Ectodermal cell (in vitro differentiated cells): ENCODE results near the gene NFYA.

Experiments used
- H3K27ac ChIP-seq: 2 replicates; pipeline ENCODE4 v1.7.0; 2013; ENCODE audit warnings: mild to moderate bottlenecking, low read depth, low read length; ENCODE audit not compliant: insufficient read depth, poor library complexity, severe bottlenecking
- H3K27me3 ChIP-seq: 2 replicates; pipeline ENCODE4 v1.7.0; 2013; ENCODE audit warnings: mild to moderate bottlenecking, low read length; ENCODE audit not compliant: insufficient read depth, control insufficient read depth, poor library complexity, severe bottlenecking
- H3K36me3 ChIP-seq: one replicate; pipeline ENCODE4 v1.7.0; 2013; ENCODE audit warnings: low read length; ENCODE audit not compliant: control insufficient read depth, insufficient read depth
- H3K4me1 ChIP-seq: one replicate; pipeline ENCODE4 v1.7.0; 2013; ENCODE audit warnings: low read length; ENCODE audit not compliant: control insufficient read depth, insufficient read depth
- H3K4me3 ChIP-seq: 2 replicates; pipeline ENCODE4 v1.7.0; 2013; ENCODE audit warnings: low read depth, low read length, control low read depth; ENCODE audit not compliant: insufficient read depth
- H3K9me3 ChIP-seq: 2 replicates; pipeline ENCODE4 v1.7.0; 2013; ENCODE audit warnings: mild to moderate bottlenecking, low read length, moderate library complexity; ENCODE audit not compliant: control insufficient read depth
- WGBS, 2 experiments: methylation state at CpG; one replicate each; pipeline ENCODE4 v1.1.7; 2013; ENCODE audit warnings: missing lambda C conversion rate in 2 of 2; 5-methylcytosine and 5-hydroxymethylcytosine counted together

The NFYA gene

DNA sequence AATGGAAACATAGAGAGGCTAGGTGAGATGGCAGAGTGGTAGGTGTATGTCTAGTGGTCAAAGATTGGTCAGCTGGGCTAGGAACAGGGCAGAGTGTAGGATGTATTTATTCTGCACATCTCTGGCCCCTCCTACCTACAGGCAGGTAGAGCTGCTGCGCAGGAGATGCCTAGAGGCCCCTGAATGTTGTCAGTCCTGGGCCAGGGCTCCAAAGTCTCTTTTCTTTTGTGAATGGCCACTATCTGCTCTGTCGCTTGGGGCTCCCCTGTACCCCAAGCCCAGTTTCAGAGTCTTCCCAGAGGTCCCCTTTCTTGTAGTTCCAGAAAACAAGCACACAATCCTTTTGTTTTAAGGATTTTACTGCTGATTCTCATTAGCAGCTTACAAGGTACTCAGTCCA lies 25.5 kb upstream of the NFYA start:
- peaks cover 7% of the 10 kb centered on the region for H3K4me1 ChIP-seq
- no peaks in the 10 kb centered on the region for H3K36me3 ChIP-seq
- no peak overlapping the region for H3K4me3 ChIP-seq
- H3K27me3 ChIP-seq = no peaks in the 10 kb centered on the region
- H3K27ac ChIP-seq = no peak overlapping the region
- WGBS, 2 experiments = 90 to 93% methylated on average over 2 of the region's 2 CpGs
- no peaks in the 10 kb centered on the region for H3K9me3 ChIP-seq

DNA sequence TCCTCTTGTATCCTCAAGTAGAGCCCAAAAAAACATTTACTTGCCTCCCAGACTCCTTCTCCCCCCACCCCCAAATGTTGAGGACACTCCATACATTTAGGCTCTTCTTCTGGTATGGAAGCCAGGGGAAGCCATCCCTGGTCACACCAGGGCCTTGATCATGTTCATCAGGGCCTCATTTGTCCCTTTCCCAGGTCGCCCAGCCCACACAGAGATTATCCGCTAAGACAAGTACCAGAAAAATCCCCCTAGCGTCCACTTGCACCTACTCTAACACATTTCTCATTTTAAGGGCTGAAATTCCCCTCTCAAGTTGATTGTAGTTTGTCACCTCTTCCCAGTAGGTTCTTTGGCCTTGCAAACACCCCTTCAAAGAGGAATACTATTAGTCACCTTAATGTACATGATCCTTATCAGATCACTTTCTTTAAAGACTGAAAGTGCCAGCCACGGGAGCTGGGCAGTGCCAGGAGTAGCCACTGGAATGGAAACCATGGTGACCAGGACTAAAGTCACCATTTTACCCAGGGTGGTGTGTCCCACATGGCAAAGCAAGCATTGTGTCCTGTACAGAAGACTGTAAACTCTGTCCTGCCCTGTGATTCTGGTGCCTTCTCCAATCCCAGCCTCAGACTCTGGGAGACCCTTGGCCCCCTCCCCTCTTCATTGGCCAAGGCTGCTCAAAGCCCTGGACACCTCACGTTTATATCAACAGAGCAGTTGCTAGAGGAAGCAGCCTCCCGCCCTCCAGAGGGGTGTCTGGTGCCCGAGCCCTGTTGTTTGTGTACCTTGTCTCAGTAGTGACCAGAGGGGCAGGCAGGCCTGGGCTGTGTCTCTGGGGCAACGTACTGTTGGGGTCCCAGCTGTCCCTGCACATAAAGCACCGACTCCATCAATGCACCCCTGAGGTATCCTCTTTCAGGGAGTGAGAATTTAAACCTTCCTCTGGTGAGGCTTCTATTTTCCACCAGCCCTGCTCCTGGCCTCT lies 24.7 kb upstream of the NFYA start:
- WGBS, 2 experiments = 90 to 92% methylated on average over 9 of the region's 9 CpGs
- no peaks in the 10 kb centered on the region for H3K9me3 ChIP-seq
- peaks cover 13% of the 10 kb centered on the region for H3K4me1 ChIP-seq
- H3K27ac ChIP-seq = no peak overlapping the region
- no peak overlapping the region for H3K4me3 ChIP-seq
- H3K36me3 ChIP-seq = no peaks in the 10 kb centered on the region
- no peaks in the 10 kb centered on the region for H3K27me3 ChIP-seq

DNA sequence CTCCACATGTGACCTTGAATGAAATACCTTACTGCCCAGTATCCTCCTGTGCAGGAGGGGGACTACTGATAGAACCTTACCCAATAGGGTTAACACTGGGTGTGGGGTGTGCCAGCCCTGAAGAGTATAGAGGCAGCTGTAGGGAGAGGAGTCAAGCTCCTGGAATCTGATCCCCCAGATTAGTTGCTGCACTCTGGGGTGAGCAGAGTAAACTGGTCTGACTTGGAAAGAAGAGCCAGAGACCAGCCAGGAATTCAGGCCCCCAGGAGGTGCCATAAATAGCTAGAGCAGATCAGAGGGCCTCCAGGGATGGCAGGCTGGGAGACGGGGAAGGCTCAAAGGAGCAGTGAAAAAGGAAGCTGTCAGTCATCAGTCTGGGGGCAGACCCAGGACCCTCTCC lies 23.3 kb upstream of the NFYA start:
- Histone ChIP-seq H3K9me3 (no peaks in the 10 kb centered on the region), H3K4me3 (no peak overlapping the region), H3K27me3 (no peaks in the 10 kb centered on the region), H3K4me1 (peaks cover 21% of the 10 kb centered on the region), H3K27ac (no peak overlapping the region), H3K36me3 (no peaks in the 10 kb centered on the region)
- WGBS, 2 experiments = 31 to 36% methylated on average over 1 of the region's 1 CpG

DNA sequence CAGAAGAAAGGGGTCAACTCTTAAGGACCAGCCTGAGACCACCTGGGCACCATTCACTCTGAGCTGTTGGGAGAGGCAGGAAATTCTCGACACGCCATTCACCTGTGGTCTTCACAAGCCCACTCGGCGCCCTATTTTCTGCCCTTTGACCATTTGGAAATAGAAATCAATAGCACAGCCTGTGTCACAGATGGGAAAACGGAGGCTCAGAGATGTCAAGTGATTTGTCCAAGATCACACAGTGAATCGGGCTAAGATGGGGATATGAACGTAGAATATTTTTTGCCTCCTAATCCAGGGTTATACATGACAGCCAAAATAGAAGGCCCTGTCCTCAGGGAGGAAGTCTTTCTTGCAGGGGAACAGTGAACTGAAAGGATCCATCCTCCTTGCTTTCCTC lies 22.8 kb upstream of the NFYA start:
- H3K9me3 ChIP-seq = no peaks in the 10 kb centered on the region
- H3K27me3 ChIP-seq = no peaks in the 10 kb centered on the region
- WGBS, 2 experiments = 85 to 87% methylated on average over 7 of the region's 7 CpGs
- no peak overlapping the region for H3K4me3 ChIP-seq
- peaks cover 21% of the 10 kb centered on the region for H3K4me1 ChIP-seq
- H3K27ac ChIP-seq = no peak overlapping the region
- H3K36me3 ChIP-seq = no peaks in the 10 kb centered on the region

DNA sequence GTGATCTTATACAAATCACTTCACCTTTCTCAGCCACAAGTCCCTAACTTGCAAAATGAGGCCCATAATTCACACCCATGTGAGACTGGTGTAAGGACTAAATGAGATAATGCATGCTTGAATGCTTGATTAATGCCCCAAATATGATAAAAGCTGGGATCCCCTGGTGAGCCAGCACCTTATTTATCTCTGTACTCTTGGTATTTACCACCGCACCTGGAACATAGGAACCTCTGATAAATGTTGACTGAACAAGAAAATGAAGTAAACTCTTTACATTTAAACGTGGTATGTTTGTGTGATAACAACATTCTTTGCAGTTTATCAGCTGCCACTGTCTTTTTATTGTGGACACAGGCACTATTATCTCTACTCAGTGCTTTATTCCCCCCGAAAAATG lies 22.2 kb upstream of the NFYA start:
- H3K36me3 ChIP-seq = no peaks in the 10 kb centered on the region
- no peak overlapping the region for H3K4me3 ChIP-seq
- peaks cover 21% of the 10 kb centered on the region for H3K4me1 ChIP-seq
- H3K9me3 ChIP-seq = no peaks in the 10 kb centered on the region
- H3K27me3 ChIP-seq = no peaks in the 10 kb centered on the region
- 90 to 91% methylated on average over 3 of the region's 3 CpGs for WGBS, 2 experiments
- no peak overlapping the region for H3K27ac ChIP-seq

DNA sequence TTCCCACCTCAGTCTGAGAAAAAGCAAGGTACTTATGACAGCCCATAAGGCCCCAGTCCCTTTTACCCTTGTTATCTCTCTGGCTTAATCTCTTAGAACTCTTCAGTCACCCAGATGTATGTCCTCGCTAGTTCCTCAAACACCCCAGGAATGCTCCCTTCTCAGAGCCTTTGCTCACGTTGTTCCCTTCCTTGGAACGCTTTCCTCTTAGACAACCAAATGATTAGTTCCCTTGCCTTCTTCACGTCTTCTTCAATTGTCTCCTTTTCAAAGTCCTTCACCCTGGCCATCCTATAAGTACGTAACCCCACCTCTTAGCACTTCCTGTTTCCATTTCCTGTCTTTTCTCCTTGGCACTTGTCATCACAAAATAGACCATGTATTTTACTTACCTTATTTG lies 20.9 kb upstream of the NFYA start:
- Histone ChIP-seq H3K4me3 (no peak overlapping the region), H3K27ac (no peak overlapping the region), H3K36me3 (no peaks in the 10 kb centered on the region), H3K9me3 (no peaks in the 10 kb centered on the region), H3K4me1 (peaks cover 21% of the 10 kb centered on the region), H3K27me3 (no peaks in the 10 kb centered on the region)
- 89 to 92% methylated on average over 5 of the region's 5 CpGs for WGBS, 2 experiments

DNA sequence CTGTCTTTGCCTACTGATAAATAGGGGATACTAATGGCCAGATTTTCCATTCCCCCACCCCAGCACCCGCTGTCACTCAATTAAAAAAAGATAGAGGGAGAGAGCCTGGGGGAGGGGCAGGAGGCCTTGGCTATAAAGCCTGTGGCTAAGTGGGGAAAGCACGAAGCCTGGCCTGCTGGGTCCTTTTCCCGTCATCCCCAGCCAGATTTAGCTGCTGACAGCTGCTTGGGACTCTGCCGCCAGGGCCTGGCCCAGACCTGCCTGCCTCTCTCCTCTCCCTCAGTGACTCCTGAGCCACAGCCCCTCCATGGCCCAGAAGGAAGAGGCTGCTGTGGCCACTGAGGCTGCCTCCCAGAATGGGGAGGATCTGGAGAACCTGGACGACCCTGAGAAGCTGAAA lies 19.7 kb upstream of the NFYA start, which contains the start of gene APOBEC2:
Gene APOBEC2, plus strand, starts transcription at position 162 of the 400 bp plus-strand sequence. Its CDS starts 146 bp downstream, at position 308.
- Histone ChIP-seq H3K36me3 (no peaks in the 10 kb centered on the region), H3K27ac (no peak within 1 kb of the TSS), H3K27me3 (no peaks in the 10 kb centered on the region), H3K9me3 (no peaks in the 10 kb centered on the region), H3K4me3 (no peak within 1 kb of the TSS), H3K4me1 (peaks cover 21% of the 10 kb centered on the region)
- WGBS, 2 experiments = 59 to 60% methylated on average over 5 of the region's 5 CpGs

DNA sequence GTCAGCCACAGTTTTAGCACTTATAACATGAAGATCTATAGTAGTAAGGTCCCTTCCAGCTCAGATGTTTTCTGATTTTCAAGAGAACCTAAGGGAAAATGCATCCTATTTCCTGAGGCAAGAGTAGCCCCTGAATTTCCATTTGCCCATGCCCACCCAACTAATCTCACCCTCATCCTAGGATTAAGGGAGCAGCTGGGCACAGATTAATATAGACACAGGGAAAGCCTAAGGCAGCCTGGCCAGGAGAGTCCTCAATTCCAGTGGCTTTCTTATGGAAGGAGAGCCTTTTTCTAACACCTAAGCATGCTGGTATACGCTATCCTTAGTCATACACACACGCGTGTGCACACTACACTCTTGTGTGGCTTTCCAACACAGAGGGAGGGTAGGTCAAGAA lies 18.3 kb upstream of the NFYA start:
- peaks cover 14% of the 10 kb centered on the region for H3K4me1 ChIP-seq
- H3K4me3 ChIP-seq = no peak overlapping the region
- no peaks in the 10 kb centered on the region for H3K36me3 ChIP-seq
- whole genome bisulfite sequencing, 2 experiments = 99 to 100% methylated on average over 3 of the region's 3 CpGs
- no peak overlapping the region for H3K27ac ChIP-seq
- no peaks in the 10 kb centered on the region for H3K27me3 ChIP-seq
- no peaks in the 10 kb centered on the region for H3K9me3 ChIP-seq

DNA sequence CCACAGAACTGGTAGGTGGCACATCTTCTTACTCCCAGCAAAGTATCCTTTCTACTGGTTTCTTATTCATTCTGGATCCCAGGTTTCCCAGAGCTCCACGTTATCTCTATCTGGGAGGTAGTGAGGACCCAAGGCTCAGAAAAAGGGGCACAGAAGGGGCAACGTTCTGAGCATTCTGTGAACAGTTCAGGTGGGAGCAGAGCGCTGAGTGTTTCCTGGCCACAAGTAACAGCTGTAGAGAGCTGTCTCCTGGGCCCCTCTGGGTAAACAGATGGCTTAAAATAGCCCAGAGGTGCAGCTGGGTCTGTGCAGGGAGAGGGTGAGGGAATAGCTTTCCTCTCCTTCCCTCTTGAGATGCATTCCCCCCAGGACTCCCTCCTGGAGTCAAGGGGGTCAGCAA lies 17.6 kb upstream of the NFYA start:
- H3K4me1 ChIP-seq = peaks cover 14% of the 10 kb centered on the region
- H3K27me3 ChIP-seq = no peaks in the 10 kb centered on the region
- no peak overlapping the region for H3K27ac ChIP-seq
- 89 to 93% methylated on average over 3 of the region's 3 CpGs for WGBS, 2 experiments
- no peaks in the 10 kb centered on the region for H3K9me3 ChIP-seq
- no peak overlapping the region for H3K4me3 ChIP-seq
- H3K36me3 ChIP-seq = no peaks in the 10 kb centered on the region

DNA sequence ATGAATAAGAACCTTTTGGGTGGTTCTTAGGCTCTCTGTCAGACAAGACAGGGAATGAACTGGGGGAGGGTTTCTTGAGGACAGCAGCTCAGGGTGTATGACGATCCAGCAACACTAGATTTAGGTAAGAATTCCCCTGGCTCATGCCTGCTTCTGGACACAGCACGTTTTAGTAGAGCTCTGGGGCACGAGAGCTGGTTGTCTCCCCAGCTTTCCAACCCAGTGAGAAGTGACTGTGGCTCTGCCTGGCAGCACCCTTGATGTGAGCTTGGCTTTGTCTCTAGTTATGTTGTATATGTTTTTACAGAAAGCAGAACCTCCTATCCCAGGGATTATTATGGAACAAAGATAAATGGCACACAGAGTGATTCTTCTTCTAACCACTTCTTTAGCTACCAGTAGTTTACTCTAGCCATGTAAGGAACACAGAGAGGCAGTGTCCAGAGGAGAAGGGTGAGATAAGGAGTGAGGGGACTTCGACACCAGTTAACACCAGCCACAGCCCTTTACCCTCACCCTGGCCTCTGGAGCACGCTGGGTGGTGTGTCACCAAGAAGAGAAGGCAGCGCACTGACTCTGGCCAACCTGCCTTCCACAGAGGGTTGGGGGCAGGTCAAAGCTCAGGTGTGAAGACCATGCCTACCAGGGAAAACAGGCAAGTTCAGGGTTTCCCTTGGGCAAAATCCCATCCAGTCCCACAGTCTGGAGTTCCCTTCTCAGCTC lies 15.8 kb upstream of the NFYA start:
- Histone ChIP-seq H3K4me3 (no peak overlapping the region), H3K36me3 (no peaks in the 10 kb centered on the region), H3K4me1 (peaks cover 14% of the 10 kb centered on the region), H3K27ac (no peak overlapping the region), H3K27me3 (no peaks in the 10 kb centered on the region), H3K9me3 (no peaks in the 10 kb centered on the region)
- whole genome bisulfite sequencing, 2 experiments = 94% methylated on average over 6 of the region's 6 CpGs
